Measurements from ENCODE around the gene UXS1.

Gene UXS1

GRCh38 chr2:106161341-106161740, 32.8 kb downstream of the UXS1 start:
- TF ChIP-seq SNAI2 (CRISPR knock-in tag; IDR thresholded peaks at IDR 0.05): no peak
- no peak for TF ChIP-seq ZNF70 (CRISPR knock-in tag; IDR thresholded peaks at IDR 0.05)
- TF ChIP-seq CSRNP3 (CRISPR knock-in tag; IDR thresholded peaks at IDR 0.05): no peak
- no peak for TF ChIP-seq BACH2 (CRISPR knock-in tag; IDR thresholded peaks at IDR 0.05; ENCODE audit: borderline replicate concordance)
- TF ChIP-seq CSDC2 (CRISPR knock-in tag; IDR thresholded peaks at IDR 0.05): no peak
- no peak for TF ChIP-seq TCF4 (CRISPR knock-in tag; IDR thresholded peaks at IDR 0.05; ENCODE audit: borderline replicate concordance)
- no peak for TF ChIP-seq TOX (CRISPR knock-in tag; IDR thresholded peaks at IDR 0.05; ENCODE audit: borderline replicate concordance)
- TF ChIP-seq PPARA (CRISPR knock-in tag; IDR thresholded peaks at IDR 0.05; ENCODE audit: borderline replicate concordance): no peak
- TF ChIP-seq ZC3H10 (CRISPR knock-in tag; IDR thresholded peaks at IDR 0.05): no peak
- no peak for TF ChIP-seq CREB5 (CRISPR knock-in tag; IDR thresholded peaks at IDR 0.05; ENCODE audit: low read depth)
- TF ChIP-seq RARB (CRISPR knock-in tag; IDR thresholded peaks at IDR 0.05): no peak
- no peak for TF ChIP-seq ZFP30 (CRISPR knock-in tag; IDR thresholded peaks at IDR 0.05)
- no peak for TF ChIP-seq OSR1 (CRISPR knock-in tag; IDR thresholded peaks at IDR 0.05)
- TF ChIP-seq ZNF565 (CRISPR knock-in tag; conservative IDR thresholded peaks at IDR 0.05; ENCODE audit: low read depth): no peak
- TF ChIP-seq PATZ1 (CRISPR knock-in tag; IDR thresholded peaks at IDR 0.05; ENCODE audit: borderline replicate concordance): no peak
- no peak for TF ChIP-seq ESRRG (CRISPR knock-in tag; IDR thresholded peaks at IDR 0.05)
- no peak for ATAC-seq

GRCh38 chr2:106160786-106161261, 33.3 kb downstream of the UXS1 start:
- TF ChIP-seq CREB5 (CRISPR knock-in tag; IDR thresholded peaks at IDR 0.05; ENCODE audit: low read depth) (no peak), ZNF70 (CRISPR knock-in tag; IDR thresholded peaks at IDR 0.05) (no peak), ZFP30 (CRISPR knock-in tag; IDR thresholded peaks at IDR 0.05) (no peak), CSDC2 (CRISPR knock-in tag; IDR thresholded peaks at IDR 0.05) (no peak)
- no peak for ATAC-seq

GRCh38 chr2:106159866-106160785, 34.0 kb downstream of the UXS1 start:
- TF ChIP-seq OSR1 (CRISPR knock-in tag; IDR thresholded peaks at IDR 0.05) (no peak), ZNF565 (CRISPR knock-in tag; conservative IDR thresholded peaks at IDR 0.05; ENCODE audit: low read depth) (no peak), GLIS3 (CRISPR knock-in tag; IDR thresholded peaks at IDR 0.05) (no peak), TCF4 (CRISPR knock-in tag; IDR thresholded peaks at IDR 0.05; ENCODE audit: borderline replicate concordance) (no peak), ESRRG (CRISPR knock-in tag; IDR thresholded peaks at IDR 0.05) (no peak), ZNF8 (CRISPR knock-in tag; IDR thresholded peaks at IDR 0.05) (no peak)
- no peak for ATAC-seq

- TF ChIP-seq TSHZ2 (CRISPR knock-in tag; IDR thresholded peaks at IDR 0.05): no peak
- TF ChIP-seq ZFP3 (CRISPR knock-in tag; IDR thresholded peaks at IDR 0.05): no peak
- TF ChIP-seq RARB (CRISPR knock-in tag; IDR thresholded peaks at IDR 0.05): no peak
- no peak for TF ChIP-seq SNAI2 (CRISPR knock-in tag; IDR thresholded peaks at IDR 0.05)
- no peak for TF ChIP-seq ARNTL (CRISPR knock-in tag; IDR thresholded peaks at IDR 0.05; ENCODE audit: borderline replicate concordance, low read depth)
- no peak for TF ChIP-seq ISL1 (CRISPR knock-in tag; IDR thresholded peaks at IDR 0.05)
- TF ChIP-seq CSDC2 (CRISPR knock-in tag; IDR thresholded peaks at IDR 0.05): no peak
- TF ChIP-seq OSR1 (CRISPR knock-in tag; IDR thresholded peaks at IDR 0.05): no peak
- no peak for TF ChIP-seq CREB5 (CRISPR knock-in tag; IDR thresholded peaks at IDR 0.05; ENCODE audit: low read depth)
- no peak for TF ChIP-seq ESRRG (CRISPR knock-in tag; IDR thresholded peaks at IDR 0.05)
- no peak for TF ChIP-seq GLIS3 (CRISPR knock-in tag; IDR thresholded peaks at IDR 0.05)
- ATAC-seq: no peak
These were observed 35.2 kb downstream of the UXS1 start for GRCh38 chr2:106158871-106159270.

Measured in SK-N-SH treated with all-trans-retinoic acid at 6 μM for 48 hours (cell line).